Endodermal cell (in vitro differentiated cells): ENCODE results near the gene NPC2. TPM values are rescaled to one million over a fixed set of nuclear protein-coding genes. Genes with fewer than 3 reads are reported as not detected.

Experiments used
- DNase-seq: peaks from one replicate; pipeline ENCODE4 v3.0.0-alpha.2; 2017
- H3K27ac ChIP-seq: 2 replicates; pipeline ENCODE4 v1.5.1; 2013; ENCODE audit warnings: mild to moderate bottlenecking, low read depth, low read length, moderate library complexity
- H3K27me3 ChIP-seq: 2 replicates; pipeline ENCODE4 v1.6.1; 2013; ENCODE audit warnings: mild to moderate bottlenecking, low read length, moderate library complexity; ENCODE audit not compliant: insufficient read depth, control insufficient read depth, poor library complexity, severe bottlenecking
- H3K36me3 ChIP-seq: 2 replicates; pipeline ENCODE4 v1.7.0; 2013; ENCODE audit warnings: mild to moderate bottlenecking, low read length, moderate library complexity; ENCODE audit not compliant: control insufficient read depth, insufficient read depth
- H3K4me1 ChIP-seq: one replicate; pipeline ENCODE4 v1.7.0; 2013; ENCODE audit warnings: low read length; ENCODE audit not compliant: control insufficient read depth, insufficient read depth
- H3K4me3 ChIP-seq: 2 replicates; pipeline ENCODE4 v1.5.1; 2013; ENCODE audit warnings: mild to moderate bottlenecking, low read length, moderate library complexity
- H3K9ac ChIP-seq: 2 replicates; pipeline ENCODE4 v1.6.1; 2013; ENCODE audit warnings: mild to moderate bottlenecking, low read length, moderate library complexity; ENCODE audit not compliant: poor library complexity, severe bottlenecking; ENCODE audit errors: extremely low read depth
- H3K9me3 ChIP-seq: 2 replicates; pipeline ENCODE4 v1.6.1; 2013; ENCODE audit warnings: mild to moderate bottlenecking, low read length, moderate library complexity; ENCODE audit not compliant: control insufficient read depth
- H3K27ac Mint-ChIP-seq: 2 replicates; pipeline ENCODE4 v1.8.0; 2020; ENCODE audit warnings: mixed read lengths
- H3K27me3 Mint-ChIP-seq: 2 replicates; pipeline ENCODE4 v1.8.0; 2021; ENCODE audit warnings: mild to moderate bottlenecking, mixed read lengths; ENCODE audit not compliant: insufficient read depth
- H3K36me3 Mint-ChIP-seq: 2 replicates; pipeline ENCODE4 v1.8.0; 2020; ENCODE audit warnings: low read depth, mixed read lengths
- H3K4me1 Mint-ChIP-seq: 2 replicates; pipeline ENCODE4 v1.8.0; 2020; ENCODE audit warnings: mixed read lengths
- H3K4me3 Mint-ChIP-seq: 2 replicates; pipeline ENCODE4 v1.8.0; 2020; ENCODE audit warnings: mild to moderate bottlenecking, moderate library complexity, mixed read lengths
- H3K9me3 Mint-ChIP-seq: 2 replicates; pipeline ENCODE4 v1.8.0; 2020; ENCODE audit warnings: mild to moderate bottlenecking, mixed read lengths
- WGBS, 2 experiments: methylation state at CpG; one replicate each; pipeline versions ENCODE4 v1.1.5 to v1.1.7; 2013; ENCODE audit warnings: missing lambda C conversion rate in 2 of 2, mixed read lengths in 1 of 2; ENCODE audit not compliant: insufficient coverage in 1 of 2, insufficient read length in 1 of 2; 5-methylcytosine and 5-hydroxymethylcytosine counted together
- total RNA-seq, 2 donors: library from RNA; stranded (reverse); fragmentation: NEBNext Ultra II Directional in 1 of 2; extraction: Animal tissue kit (Norgen Biotek cat#: 25700) in 1 of 2; gene quantifications; 2 replicates in 1 of 2; 3 replicates in 1 of 2; pipeline ENCODE4 v1.2.1, GENCODE V29; 2021
- TF ChIP-seq, protein P1 (sequence below): fragments of 200-600 bp; sonication (generic); conservative IDR thresholded peaks from 2 replicates; pipeline ENCODE4 v1.5.0; 2021; ENCODE audit warnings: antibody characterized with exemption, mild to moderate bottlenecking

Gene NPC2
- total RNA-seq, 2 donors from 2014 or later = 279 to 462 TPM

DNA sequence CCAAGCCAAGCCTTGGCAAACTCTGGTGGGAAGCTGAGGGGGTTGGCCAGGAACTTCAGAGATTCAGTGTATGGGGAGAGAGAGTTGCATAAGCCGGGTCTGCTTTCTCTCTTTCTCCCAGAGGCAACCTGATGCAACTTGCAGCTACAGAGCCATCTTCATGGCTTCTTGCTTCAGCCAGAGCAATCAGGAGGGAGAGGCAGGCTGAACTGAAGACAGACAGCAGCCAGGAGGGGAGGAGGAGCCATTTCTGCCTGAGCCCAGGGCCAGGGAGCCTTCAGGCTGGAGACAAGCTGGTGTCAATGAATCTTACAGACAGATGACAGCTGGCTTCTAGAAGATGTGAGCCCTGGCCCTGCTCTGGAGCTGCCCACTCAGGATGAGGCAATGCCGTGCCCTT, 18.7 kb downstream of the NPC2 start:
- Mint-ChIP-seq H3K27me3 (no peaks in the 10 kb centered on the region), H3K27ac (no peak overlapping the region), H3K4me1 (peaks cover 48% of the 10 kb centered on the region), H3K9me3 (no peaks in the 10 kb centered on the region), H3K36me3 (peaks cover 59% of the 10 kb centered on the region), H3K4me3 (no peak overlapping the region)
- H3K36me3 ChIP-seq = peaks cover 74% of the 10 kb centered on the region
- H3K9ac ChIP-seq = no peak overlapping the region
- DNase-seq = no peak
- H3K27ac ChIP-seq = no peak overlapping the region
- H3K9me3 ChIP-seq = no peaks in the 10 kb centered on the region
- WGBS, 2 experiments = 100% methylated on average over 2 of the region's 2 CpGs
- TF ChIP-seq, protein P1, sequence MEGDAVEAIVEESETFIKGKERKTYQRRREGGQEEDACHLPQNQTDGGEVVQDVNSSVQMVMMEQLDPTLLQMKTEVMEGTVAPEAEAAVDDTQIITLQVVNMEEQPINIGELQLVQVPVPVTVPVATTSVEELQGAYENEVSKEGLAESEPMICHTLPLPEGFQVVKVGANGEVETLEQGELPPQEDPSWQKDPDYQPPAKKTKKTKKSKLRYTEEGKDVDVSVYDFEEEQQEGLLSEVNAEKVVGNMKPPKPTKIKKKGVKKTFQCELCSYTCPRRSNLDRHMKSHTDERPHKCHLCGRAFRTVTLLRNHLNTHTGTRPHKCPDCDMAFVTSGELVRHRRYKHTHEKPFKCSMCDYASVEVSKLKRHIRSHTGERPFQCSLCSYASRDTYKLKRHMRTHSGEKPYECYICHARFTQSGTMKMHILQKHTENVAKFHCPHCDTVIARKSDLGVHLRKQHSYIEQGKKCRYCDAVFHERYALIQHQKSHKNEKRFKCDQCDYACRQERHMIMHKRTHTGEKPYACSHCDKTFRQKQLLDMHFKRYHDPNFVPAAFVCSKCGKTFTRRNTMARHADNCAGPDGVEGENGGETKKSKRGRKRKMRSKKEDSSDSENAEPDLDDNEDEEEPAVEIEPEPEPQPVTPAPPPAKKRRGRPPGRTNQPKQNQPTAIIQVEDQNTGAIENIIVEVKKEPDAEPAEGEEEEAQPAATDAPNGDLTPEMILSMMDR = no peak
- H3K4me3 ChIP-seq = no peak overlapping the region
- H3K4me1 ChIP-seq = peaks cover 8% of the 10 kb centered on the region
- no peaks in the 10 kb centered on the region for H3K27me3 ChIP-seq

DNA sequence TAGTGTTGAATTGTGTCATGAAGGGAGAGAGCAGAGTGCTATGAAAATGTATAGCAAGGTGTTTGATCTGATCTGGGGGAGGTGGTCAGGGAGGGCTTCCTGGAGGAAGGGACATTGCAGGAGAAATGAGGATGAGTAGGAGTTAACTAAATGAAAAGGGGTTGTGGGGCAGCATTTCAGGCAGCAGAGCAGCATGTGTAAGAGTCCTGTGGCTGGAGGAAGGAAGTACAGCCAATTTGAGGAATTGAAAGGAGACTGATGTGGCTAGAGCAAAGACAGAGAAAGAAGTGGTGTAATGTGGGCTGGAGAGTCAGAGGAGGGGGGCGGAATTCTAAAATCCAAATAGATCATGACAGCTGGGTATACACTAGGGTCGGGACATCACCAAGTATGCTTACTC, 20.5 kb downstream of the NPC2 start:
- H3K27ac Mint-ChIP-seq = no peak overlapping the region
- no peak overlapping the region for H3K9ac ChIP-seq
- TF ChIP-seq, protein P1 = no peak
- peaks cover 5% of the 10 kb centered on the region for H3K4me1 ChIP-seq
- H3K4me3 ChIP-seq = no peak overlapping the region
- H3K4me3 Mint-ChIP-seq = no peak overlapping the region
- no peaks in the 10 kb centered on the region for H3K9me3 Mint-ChIP-seq
- peak; percentile 13 for DNase-seq
- no peak overlapping the region for H3K27ac ChIP-seq
- peaks cover 40% of the 10 kb centered on the region for H3K4me1 Mint-ChIP-seq
- no peaks in the 10 kb centered on the region for H3K9me3 ChIP-seq
- no peaks in the 10 kb centered on the region for H3K27me3 ChIP-seq
- no peaks in the 10 kb centered on the region for H3K27me3 Mint-ChIP-seq
- 93% methylated on average over 2 of the region's 2 CpGs; no CpG with 5 or more reads in 1 of the 2 experiments for WGBS, 2 experiments
- H3K36me3 Mint-ChIP-seq = peaks cover 55% of the 10 kb centered on the region
- H3K36me3 ChIP-seq = peaks cover 58% of the 10 kb centered on the region

DNA sequence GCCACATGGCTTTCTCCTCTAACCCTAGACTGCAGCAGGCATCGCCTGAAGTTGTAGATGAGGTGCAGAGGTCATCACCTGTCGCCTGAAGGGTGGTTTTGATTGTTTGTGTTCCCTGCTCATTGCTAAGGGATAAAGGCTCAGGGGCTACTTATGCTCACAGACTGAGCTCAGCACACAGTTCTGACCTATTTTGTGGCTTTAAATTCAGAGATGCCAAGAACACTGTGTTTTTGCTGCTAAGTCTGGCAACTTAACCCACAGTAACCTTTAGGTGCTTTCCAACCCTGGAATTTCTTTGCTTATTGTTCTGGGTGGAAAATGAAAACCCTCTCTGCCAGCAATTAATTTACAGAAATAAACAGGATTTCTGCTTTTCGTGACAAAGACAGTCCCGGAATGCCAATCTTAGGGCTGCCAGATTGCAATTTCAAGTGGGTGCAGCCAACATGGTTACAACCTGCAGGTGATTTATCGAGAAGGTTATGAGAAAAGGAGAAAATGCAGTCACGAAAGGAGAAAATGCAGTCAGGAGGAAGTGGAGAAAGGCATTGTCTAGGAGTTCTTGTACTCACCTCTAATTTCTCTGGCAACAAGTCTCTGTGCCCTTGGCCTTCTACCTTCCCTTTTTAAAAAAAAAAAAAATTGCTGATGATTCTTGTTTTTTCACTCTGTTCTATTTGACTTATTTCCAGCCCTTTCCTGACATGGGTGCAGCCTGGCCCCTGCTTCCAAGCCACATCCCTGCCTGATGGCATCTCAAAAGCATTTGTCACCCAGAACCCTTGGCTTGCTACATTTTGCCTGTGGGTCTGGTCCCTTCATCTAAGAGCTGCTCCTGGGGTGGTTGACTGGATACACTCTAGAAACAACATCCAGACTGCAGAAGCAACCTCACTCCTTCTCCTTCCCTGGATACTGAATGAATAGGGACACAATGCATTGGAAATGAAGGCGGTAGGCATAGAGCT, 23.3 kb downstream of the NPC2 start:
- Mint-ChIP-seq H3K27me3 (no peaks in the 10 kb centered on the region), H3K4me1 (peaks cover 34% of the 10 kb centered on the region), H3K4me3 (no peak overlapping the region), H3K36me3 (peaks cover 33% of the 10 kb centered on the region), H3K27ac (peak overlapping the region; percentile 64), H3K9me3 (no peaks in the 10 kb centered on the region)
- Histone ChIP-seq H3K9ac (no peak overlapping the region), H3K36me3 (peaks cover 31% of the 10 kb centered on the region), H3K4me3 (no peak overlapping the region), H3K9me3 (no peaks in the 10 kb centered on the region), H3K27ac (no peak overlapping the region), H3K4me1 (peaks cover 5% of the 10 kb centered on the region), H3K27me3 (no peaks in the 10 kb centered on the region)
- WGBS, 2 experiments = 92 to 93% methylated on average over 4 to 7 of the region's 7 CpGs
- peak; percentile 9 for DNase-seq
- TF ChIP-seq, protein P1 = no peak
